Calu3 (cell line): Measurements from ENCODE around the gene TMEM271. TPM values are rescaled to one million over a fixed set of nuclear protein-coding genes. Genes with fewer than 3 reads are reported as not detected.
"Not testable (repeated sequence)": the region's sequence is repeated elsewhere in the genome, so short reads cannot be mapped to it uniquely, and the experiment has no call there.

ENCODE experiments used
- BruUV-seq: library from RNA; stranded (reverse); fragments of 400-500 nt; replicated peaks from 2 replicates; lab custom pipeline; 2021; lab: Mats Ljungman, UMichigan
- CTCF ChIA-PET: fragments of 300-600 bp; sonication (Branson Sonifier 250); formaldehyde crosslinking; loops from one replicate; lab custom pipeline; 2022; ENCODE audit warnings: antibody characterized with exemption; lab: Charles Lee
- DNase-seq: peaks from one replicate; pipeline ENCODE4 v3.0.0; 2022
- H3K27ac Mint-ChIP-seq: one replicate; pipeline ENCODE4 v1.8.0; 2022; ENCODE audit warnings: mixed read lengths; ENCODE audit not compliant: unreplicated experiment
- H3K27me3 Mint-ChIP-seq: one replicate; pipeline ENCODE4 v1.8.0; 2022; ENCODE audit warnings: mixed read lengths; ENCODE audit not compliant: unreplicated experiment
- H3K36me3 Mint-ChIP-seq: one replicate; pipeline ENCODE4 v1.8.0; 2022; ENCODE audit warnings: mild to moderate bottlenecking, moderate library complexity, mixed read lengths; ENCODE audit not compliant: insufficient read depth, unreplicated experiment
- H3K4me1 Mint-ChIP-seq: one replicate; pipeline ENCODE4 v1.8.0; 2022; ENCODE audit warnings: mild to moderate bottlenecking, low read depth, mixed read lengths; ENCODE audit not compliant: unreplicated experiment
- H3K4me3 Mint-ChIP-seq: one replicate; pipeline ENCODE4 v1.8.0; 2022; ENCODE audit warnings: mild to moderate bottlenecking, low read depth, moderate library complexity, mixed read lengths; ENCODE audit not compliant: unreplicated experiment
- H3K9me3 Mint-ChIP-seq: one replicate; pipeline ENCODE4 v1.8.0; 2022; ENCODE audit warnings: low read depth, mixed read lengths; ENCODE audit not compliant: unreplicated experiment
- CTCF ChIP-seq: fragments of 200-600 bp; IDR thresholded peaks from one replicate; pipeline ENCODE4 v1.8.0; 2022; ENCODE audit warnings: antibody characterized with exemption; ENCODE audit not compliant: unreplicated experiment
- intact Hi-C: fragments of 100-400 bp; cut with micrococcal nuclease; formaldehyde crosslinking; loops from one replicate; pipeline ENCODE4 v1.10.0; 2022; ENCODE audit not compliant: unreplicated experiment
- total RNA-seq: library from RNA; stranded (reverse); gene quantifications from 2 replicates; pipeline ENCODE4 v1.2.3, GENCODE V29; 2022

TMEM271 gene
- total RNA-seq, 1 experiment from 2014 or later, result not detected

- intact Hi-C loops, result no loop called here
- peaks cover 12% of the 10 kb centered on the region for H3K9me3 Mint-ChIP-seq
- H3K4me1 Mint-ChIP-seq, result no peaks in the 10 kb centered on the region
- no peak for DNase-seq
- no TSS peak for BruUV-seq
- no peak overlapping the region for H3K4me3 Mint-ChIP-seq
- H3K27me3 Mint-ChIP-seq, result peaks cover 12% of the 10 kb centered on the region
- TF ChIP-seq CTCF, result no peak
- CTCF ChIA-PET, result no interaction called here
- H3K27ac Mint-ChIP-seq, result no peak overlapping the region
- H3K36me3 Mint-ChIP-seq, result no peaks in the 10 kb centered on the region
Observed at GRCh38 chr4:568351-568652, 7.8 kb downstream of the TMEM271 start.

GRCh38 chr4:567457-568350, 8.4 kb downstream of the TMEM271 start:
- peaks cover 12% of the 10 kb centered on the region for H3K27me3 Mint-ChIP-seq
- no peak overlapping the region for H3K27ac Mint-ChIP-seq
- H3K9me3 Mint-ChIP-seq, result peaks cover 12% of the 10 kb centered on the region
- no peaks in the 10 kb centered on the region for H3K4me1 Mint-ChIP-seq
- no TSS peak for BruUV-seq
- intact Hi-C loops, result no loop called here
- no peak overlapping the region for H3K4me3 Mint-ChIP-seq
- CTCF ChIA-PET, result no interaction called here
- no peak for DNase-seq
- no peak for TF ChIP-seq CTCF
- no peaks in the 10 kb centered on the region for H3K36me3 Mint-ChIP-seq

- no peak for DNase-seq
- TF ChIP-seq CTCF, result no peak
- CTCF ChIA-PET, result no interaction called here
- Mint-ChIP-seq H3K27me3 (peaks cover 9% of the 10 kb centered on the region), H3K4me1 (no peaks in the 10 kb centered on the region), H3K36me3 (no peaks in the 10 kb centered on the region), H3K9me3 (peaks cover 7% of the 10 kb centered on the region), H3K27ac (no peak overlapping the region), H3K4me3 (no peak overlapping the region)
- intact Hi-C loops, result no loop called here
- BruUV-seq, result no TSS peak
Observed at GRCh38 chr4:566508-567295, 9.4 kb downstream of the TMEM271 start.

- intact Hi-C loops, result no loop called here
- no TSS peak for BruUV-seq
- CTCF ChIA-PET, result no interaction called here
- DNase-seq, result no peak
- Mint-ChIP-seq H3K27me3 (peaks cover 3% of the 10 kb centered on the region), H3K4me3 (no peak overlapping the region), H3K4me1 (no peaks in the 10 kb centered on the region), H3K9me3 (peaks cover 3% of the 10 kb centered on the region), H3K27ac (no peak overlapping the region), H3K36me3 (no peaks in the 10 kb centered on the region)
- TF ChIP-seq CTCF, result no peak
Observed at GRCh38 chr4:566035-566434, 10.1 kb downstream of the TMEM271 start.

- BruUV-seq, H3K4me3 Mint-ChIP-seq, H3K9me3 Mint-ChIP-seq, intact Hi-C loops, H3K4me1 Mint-ChIP-seq, H3K27me3 Mint-ChIP-seq, CTCF ChIA-PET, DNase-seq, H3K36me3 Mint-ChIP-seq, H3K27ac Mint-ChIP-seq: not testable (repeated sequence)
Observed at GRCh38 chr4:565614-566013, 10.5 kb downstream of the TMEM271 start.

GRCh38 chr4:562458-562857, 13.6 kb downstream of the TMEM271 start:
- H3K27me3 Mint-ChIP-seq, H3K9me3 Mint-ChIP-seq, DNase-seq, H3K36me3 Mint-ChIP-seq, H3K4me3 Mint-ChIP-seq, BruUV-seq, H3K27ac Mint-ChIP-seq, CTCF ChIA-PET, H3K4me1 Mint-ChIP-seq, intact Hi-C loops: not testable (repeated sequence)
